Measurements from ENCODE around the gene IFT88.

- TF ChIP-seq CTCF (tag by site-specific recombination; IDR thresholded peaks at IDR 0.05) (no peak), SCRT2 (tag by site-specific recombination; IDR thresholded peaks at IDR 0.05) (no peak), ZNF423 (tag by site-specific recombination; IDR thresholded peaks at IDR 0.05) (no peak), ZNF16 (tag by site-specific recombination; IDR thresholded peaks at IDR 0.05; ENCODE audit: low read depth) (no peak), ZNF670 (tag by site-specific recombination; IDR thresholded peaks at IDR 0.05; ENCODE audit: low read depth) (no peak), GLI4 (tag by site-specific recombination; IDR thresholded peaks at IDR 0.05) (no peak)
These were observed 150.9 kb downstream of the IFT88 start for GRCh38 chr13:20717581-20718542.
